Activated T-helper 1 cell treated with Interleukin-2 at 50 U/mL for 16 hours (primary cell): ENCODE measurements around the gene PDE4B.
"Not testable (repeated sequence)": the region's sequence is repeated elsewhere in the genome, so short reads cannot be mapped to it uniquely, and the experiment has no call there.

Source experiments
- DNase-seq: peaks from one replicate; pipeline ENCODE4 v3.0.0-alpha.2; 2020; ENCODE audit warnings: low read depth

The PDE4B gene

GRCh38 chr1:65953170-65953569, 160.5 kb downstream of the PDE4B start:
- DNase-seq, result no peak

GRCh38 chr1:65955071-65955470, 162.4 kb downstream of the PDE4B start:
- DNase-seq, result no peak

GRCh38 chr1:65955503-65955902, 162.8 kb downstream of the PDE4B start:
- DNase-seq, result no peak

GRCh38 chr1:65958561-65959350, 166.1 kb downstream of the PDE4B start:
- DNase-seq, result no peak

- DNase-seq, result no peak
These were observed 167.3 kb downstream of the PDE4B start for GRCh38 chr1:65959896-65960567.

- no peak for DNase-seq
These were observed 170.6 kb downstream of the PDE4B start for GRCh38 chr1:65963156-65963888.

GRCh38 chr1:65964123-65964522, 171.4 kb downstream of the PDE4B start:
- no peak for DNase-seq

- DNase-seq, result no peak
These were observed 172.7 kb downstream of the PDE4B start for GRCh38 chr1:65965112-65965996.

GRCh38 chr1:65967492-65967891, 174.8 kb downstream of the PDE4B start:
- DNase-seq, result not testable (repeated sequence)

GRCh38 chr1:65971547-65971946, 178.9 kb downstream of the PDE4B start:
- no peak for DNase-seq

- no peak for DNase-seq
These were observed 183.0 kb downstream of the PDE4B start for GRCh38 chr1:65975708-65976107.

- DNase-seq, result no peak
These were observed 186.7 kb downstream of the PDE4B start for GRCh38 chr1:65979136-65980044.

- DNase-seq, result no peak
These were observed 187.5 kb downstream of the PDE4B start for GRCh38 chr1:65980237-65980636.

GRCh38 chr1:65983500-65983899, 190.8 kb downstream of the PDE4B start:
- DNase-seq, result no peak

GRCh38 chr1:65985393-65986066, 192.8 kb downstream of the PDE4B start:
- no peak for DNase-seq

GRCh38 chr1:65986146-65986545, 193.5 kb downstream of the PDE4B start:
- DNase-seq, result no peak

- DNase-seq, result no peak
These were observed 197.5 kb downstream of the PDE4B start for GRCh38 chr1:65990161-65990560.

GRCh38 chr1:65991694-65992093, 199.0 kb downstream of the PDE4B start:
- no peak for DNase-seq

GRCh38 chr1:65992165-65992821, 199.6 kb downstream of the PDE4B start:
- no peak for DNase-seq

- no peak for DNase-seq
These were observed 200.2 kb downstream of the PDE4B start for GRCh38 chr1:65992831-65993271.
